ENCODE results near the gene TMEM233.
A peak's percentile ranks its signal among the peaks of the same experiment; 100 is the strongest.

Gene TMEM233

GRCh38 chr12:119660076-119660475, 66.5 kb downstream of the TMEM233 start:
- DNase-seq: no peak

DNA sequence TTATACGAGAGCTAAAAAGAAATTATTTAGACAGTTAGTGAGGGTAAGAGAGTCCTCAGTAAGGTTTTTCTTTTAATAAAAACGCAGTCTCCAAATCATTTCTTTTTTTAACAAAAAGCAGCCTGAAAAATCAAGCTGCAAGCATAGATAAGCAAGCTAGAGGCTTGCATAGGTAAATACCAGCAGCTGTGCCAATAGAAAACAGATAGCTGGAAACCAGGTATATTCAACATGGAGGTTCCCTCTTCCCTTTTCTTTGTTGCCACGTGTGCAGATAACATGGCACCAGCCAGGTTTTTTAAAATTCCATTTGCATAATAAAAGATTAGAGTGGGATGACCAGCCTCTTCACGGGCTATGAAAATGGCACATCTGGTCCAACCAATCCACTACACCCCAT, 68.3 kb downstream of the TMEM233 start:
- no peak for DNase-seq

GRCh38 chr12:119664642-119665041, 71.1 kb downstream of the TMEM233 start:
- DNase-seq: no peak

DNA sequence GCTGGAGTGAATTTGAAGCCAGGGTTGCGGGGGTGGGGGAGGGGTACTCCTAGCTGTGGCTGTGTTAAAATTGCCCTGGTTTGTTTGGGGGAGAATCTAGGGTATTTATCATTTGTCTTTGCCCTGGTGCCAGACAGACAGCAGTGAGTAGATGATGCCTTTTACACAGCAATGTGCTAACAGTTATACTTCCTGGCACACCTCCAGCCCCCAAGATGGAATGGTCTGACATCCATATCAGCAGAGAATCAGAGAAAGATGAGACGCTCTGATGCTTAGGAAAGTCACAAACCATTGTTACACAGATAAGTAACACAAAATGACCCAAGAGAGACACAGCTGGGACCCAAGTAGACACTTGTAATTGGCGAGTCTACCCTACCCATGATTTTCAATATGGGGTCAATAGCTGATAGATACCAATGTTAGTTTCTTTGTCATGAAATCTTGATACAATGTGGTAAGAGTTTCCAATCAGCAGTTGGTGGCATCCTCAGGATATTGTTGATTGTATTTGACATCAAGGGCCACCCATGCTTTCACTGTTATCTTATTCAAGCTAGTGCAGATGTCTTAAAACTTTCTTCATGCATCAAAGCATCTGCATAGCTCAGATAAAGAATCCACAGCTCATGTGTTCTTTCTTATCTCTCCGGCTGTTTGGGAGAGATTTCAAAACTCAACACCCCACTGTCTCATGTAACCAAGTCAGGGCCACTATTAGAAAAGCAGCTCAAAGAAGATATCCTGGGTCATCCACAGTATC, 71.8 kb downstream of the TMEM233 start:
- no peak for DNase-seq

DNA sequence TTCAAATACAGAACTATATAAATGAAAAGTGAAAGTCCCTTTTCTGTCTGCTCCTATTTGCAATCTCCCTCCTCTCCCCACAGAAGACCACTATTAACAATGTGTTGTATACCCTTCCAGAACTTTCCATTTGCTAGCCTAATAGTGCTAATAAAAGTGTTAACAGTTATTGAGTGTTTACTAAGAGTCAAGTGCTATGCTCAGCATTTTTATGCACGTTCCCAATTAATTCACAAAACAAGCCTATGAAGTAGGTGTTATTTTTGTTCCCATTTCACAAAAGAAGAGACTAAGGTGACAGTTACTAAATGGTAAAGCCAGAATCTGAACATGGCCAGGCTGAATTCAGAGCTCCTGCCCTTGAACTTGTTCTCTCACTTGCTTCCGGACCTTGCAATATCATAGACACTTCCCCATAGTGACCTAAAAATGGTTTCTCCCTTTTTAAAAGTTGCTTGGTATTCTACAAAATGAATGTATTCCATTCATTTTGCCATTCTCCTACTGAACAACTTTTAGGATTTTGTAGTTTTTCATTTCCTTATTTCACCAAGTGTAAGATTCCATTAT, 72.7 kb downstream of the TMEM233 start:
- DNase-seq: no peak

DNA sequence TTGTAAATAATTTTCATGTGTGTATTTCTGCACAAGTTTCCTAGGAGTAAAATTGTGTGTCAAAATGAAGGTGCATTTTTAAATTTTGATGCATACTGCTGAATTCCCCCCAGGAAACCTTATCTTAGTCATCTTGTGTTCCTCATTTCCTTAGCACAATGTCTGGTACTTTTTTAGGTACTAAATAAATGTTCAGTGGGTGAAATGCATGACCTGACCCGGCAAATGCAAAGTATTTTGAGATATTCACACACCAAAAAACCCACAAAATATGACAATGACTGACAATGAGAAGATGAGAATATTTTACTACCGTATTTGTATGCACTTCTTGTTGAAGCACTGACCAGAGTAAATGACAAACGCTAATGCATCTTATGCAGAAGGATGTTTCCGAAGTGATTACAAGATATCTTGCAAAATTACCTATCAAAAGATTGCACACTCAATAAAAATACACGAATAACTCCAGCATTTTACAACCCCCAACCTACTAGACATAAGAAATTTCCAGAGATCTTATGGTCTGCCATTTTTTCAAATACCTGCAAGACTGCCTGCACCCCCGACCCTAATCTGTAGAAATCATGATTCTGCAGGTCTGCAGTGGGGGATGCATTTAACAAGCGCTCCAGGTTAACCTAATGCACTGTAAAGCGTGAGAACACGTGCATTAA, 73.5 kb downstream of the TMEM233 start:
- no peak for DNase-seq

DNA sequence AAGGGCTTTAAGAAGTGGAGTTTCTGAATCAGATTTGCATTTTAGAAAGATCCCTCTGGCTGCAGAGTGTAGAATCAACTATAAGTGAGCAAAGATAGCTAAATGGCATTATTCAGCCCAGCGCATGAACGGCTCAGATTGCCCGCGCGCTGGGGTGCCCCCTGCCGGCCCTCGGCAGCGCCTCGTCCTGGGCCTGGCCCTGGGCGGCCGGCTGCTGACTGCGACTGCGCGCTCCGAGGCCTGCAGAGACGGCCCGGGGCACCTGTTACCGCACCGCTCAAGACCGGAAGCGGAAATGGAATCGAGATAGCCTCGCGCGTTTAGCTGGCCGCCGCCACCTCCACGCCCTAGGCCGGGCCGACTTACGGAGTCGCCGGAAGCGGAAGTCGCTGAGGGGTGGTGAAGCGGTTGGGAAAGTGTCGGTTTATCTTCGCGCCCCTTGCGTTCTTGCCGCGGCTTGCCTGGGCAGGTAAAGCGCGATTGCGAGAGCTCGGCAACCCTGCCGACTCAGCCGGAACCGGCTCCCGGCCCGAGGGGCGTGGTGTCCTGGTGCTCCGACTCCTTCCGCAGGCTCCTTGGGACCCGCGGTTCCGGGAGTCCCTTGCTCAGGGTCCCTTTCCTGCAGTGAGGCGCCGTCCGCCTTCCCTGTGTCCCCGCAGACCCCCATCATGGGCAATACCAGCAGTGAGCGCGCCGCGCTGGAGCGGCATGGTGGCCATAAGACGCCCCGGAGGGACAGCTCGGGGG, 74.2 kb downstream of the TMEM233 start, which contains the start of gene PRKAB1:
Gene PRKAB1 (plus strand): TSS at position 557 of the 747 bp plus-strand sequence. CDS start 112 bp downstream, at position 669.
- DNase-seq: peak; percentile 98

DNA sequence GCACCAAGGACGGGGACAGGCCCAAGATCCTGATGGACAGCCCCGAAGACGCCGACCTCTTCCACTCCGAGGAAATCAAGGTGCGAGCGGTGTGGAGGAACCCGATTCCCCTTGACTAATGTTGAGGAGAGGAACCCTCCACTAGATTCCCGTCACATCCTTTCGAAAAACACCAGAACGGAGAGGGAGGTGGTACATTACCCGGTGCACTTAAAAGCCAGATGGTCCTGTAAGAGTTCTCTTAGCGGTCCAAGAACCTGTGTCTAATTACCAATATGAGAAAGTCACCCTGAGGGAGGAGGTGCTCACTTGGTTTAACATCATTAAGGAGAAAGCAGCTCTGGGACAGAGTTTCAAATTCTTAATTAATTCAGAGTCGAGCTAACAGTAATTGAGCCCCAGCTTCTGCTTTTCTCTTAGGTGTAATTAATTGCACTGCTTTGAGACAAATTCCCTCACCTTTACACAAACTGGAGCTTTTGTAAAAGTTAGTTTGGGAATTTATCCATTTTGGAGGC, 74.8 kb downstream of the TMEM233 start:
- no peak for DNase-seq

- no peak for DNase-seq
Observed at GRCh38 chr12:119669744-119670472, 76.3 kb downstream of the TMEM233 start.

- no peak for DNase-seq
Observed at GRCh38 chr12:119671070-119671469, 77.5 kb downstream of the TMEM233 start.

- DNase-seq: no peak
Observed at GRCh38 chr12:119672194-119672593, 78.6 kb downstream of the TMEM233 start.

GRCh38 chr12:119673634-119674033, 80.1 kb downstream of the TMEM233 start:
- no peak for DNase-seq

DNA sequence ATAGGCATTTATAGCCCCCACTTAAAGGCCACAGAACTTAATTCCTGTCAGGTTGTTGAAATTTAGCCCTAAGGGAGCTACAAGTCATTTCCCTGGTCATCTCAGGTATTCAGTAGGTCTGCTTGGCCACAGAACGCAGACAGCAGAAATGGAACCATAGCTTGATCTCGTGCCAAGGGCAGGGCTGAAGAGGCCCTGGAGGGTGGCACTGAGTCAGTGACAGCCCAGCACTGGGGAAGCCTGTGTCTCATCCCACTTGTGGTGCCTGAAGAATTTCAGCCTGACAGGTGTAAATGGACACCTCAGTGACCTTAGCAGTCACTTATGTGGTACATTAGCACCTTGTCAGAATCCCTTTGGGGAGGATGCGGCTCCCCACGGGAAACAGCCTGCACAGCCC, 81.0 kb downstream of the TMEM233 start:
- no peak for DNase-seq

DNA sequence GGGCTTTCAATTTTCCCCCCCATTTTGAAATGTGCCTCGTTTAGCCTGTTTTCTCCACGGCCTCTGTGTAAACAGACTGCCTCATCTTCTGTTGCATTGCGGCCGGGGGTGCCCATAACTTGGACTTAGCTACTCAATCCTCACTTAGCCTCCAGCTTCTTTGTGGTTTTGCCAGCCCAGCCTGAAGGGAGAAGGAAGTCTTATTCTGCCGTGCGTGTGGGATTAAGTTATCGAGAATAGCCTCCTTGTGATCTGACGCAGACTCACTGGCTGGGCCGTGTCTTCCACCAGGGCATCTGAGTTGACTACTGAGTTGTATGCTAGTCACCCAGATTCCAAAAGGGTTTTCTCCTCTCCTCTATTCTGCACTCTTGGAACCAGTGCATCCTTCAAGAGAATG, 82.4 kb downstream of the TMEM233 start:
- DNase-seq: no peak

GRCh38 chr12:119676573-119676972, 83.0 kb downstream of the TMEM233 start:
- DNase-seq: no peak

- DNase-seq: no peak
Observed at GRCh38 chr12:119678459-119678858, 84.9 kb downstream of the TMEM233 start.

DNA sequence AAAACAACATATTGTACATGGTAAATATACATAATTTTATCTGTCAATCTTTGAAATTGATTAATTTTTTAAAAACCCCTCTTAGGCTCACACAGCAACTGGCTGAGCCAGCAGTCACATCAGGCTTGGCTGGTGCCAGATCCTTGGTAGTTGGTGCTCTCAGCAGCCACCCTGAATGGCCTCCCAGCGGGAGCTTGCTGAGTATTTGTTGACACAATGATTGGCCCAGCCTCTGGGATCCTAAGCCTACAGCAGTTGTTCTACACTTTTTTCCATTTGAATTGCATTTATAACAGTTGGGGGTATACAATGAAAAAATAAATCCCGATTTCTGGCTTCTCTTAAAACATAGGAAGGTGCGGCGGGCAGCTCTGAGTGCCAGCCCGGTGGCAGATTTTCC, 85.5 kb downstream of the TMEM233 start:
- DNase-seq: no peak

GRCh38 chr12:119679490-119679889, 85.9 kb downstream of the TMEM233 start:
- DNase-seq: no peak

- no peak for DNase-seq
Observed at GRCh38 chr12:119681111-119681510, 87.5 kb downstream of the TMEM233 start.

- no peak for DNase-seq
Observed at GRCh38 chr12:119681728-119682638, 88.4 kb downstream of the TMEM233 start.

DNA sequence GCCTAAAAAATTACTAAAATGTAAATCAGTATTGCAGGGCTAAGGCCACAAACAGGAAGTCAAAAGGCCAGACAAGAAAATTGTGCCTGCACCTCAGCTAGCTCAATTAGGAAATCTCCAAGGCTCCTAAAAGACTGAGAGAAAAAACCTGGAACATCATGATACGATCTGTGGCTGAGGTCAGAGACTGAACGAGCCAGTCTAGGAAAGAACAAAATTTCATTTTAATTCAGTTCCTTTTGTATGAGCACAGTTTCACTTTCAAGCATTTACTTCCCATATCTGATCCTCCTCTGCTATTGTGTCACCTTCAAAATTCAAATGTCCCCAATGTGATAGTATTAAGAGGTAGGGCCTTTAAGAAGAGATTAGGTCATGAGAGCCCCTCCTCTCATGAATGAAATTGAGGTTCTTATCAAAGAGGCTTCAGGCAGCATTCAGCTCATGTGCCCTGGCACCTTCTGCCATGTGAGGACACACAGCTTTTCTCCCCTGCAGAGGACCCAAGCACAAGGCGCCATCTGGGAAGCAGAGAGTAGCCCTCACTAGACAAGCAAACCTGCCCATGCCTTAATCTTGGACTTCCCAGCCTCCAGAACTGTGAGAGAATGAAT, 89.2 kb downstream of the TMEM233 start:
- DNase-seq: no peak
